Measurements from ENCODE around the gene PRRC2B.
"Not testable (repeated sequence)": the region's sequence is repeated elsewhere in the genome, so short reads cannot be mapped to it uniquely, and the experiment has no call there.

PRRC2B gene

DNA sequence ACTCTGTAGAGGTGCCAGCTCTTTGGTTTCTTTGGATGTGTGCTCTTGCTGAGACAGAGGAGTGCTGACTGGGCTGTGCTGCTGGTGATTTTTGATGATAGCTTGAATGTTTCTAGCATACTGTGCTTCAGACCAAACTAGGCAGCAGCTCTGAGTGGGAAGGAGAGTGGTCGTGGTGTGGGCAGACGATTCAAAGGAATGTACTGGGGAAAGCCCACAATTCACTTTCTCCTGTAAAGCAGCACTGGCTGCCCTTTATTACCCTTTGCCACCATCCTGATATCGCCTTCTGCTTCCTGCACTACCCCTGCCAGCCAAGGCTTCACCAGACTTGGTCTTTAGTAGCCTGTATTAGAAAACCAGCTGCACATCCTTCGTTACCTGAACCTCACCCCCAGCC is 45.3 kb downstream of the PRRC2B start:
- no peak for DNase-seq

DNA sequence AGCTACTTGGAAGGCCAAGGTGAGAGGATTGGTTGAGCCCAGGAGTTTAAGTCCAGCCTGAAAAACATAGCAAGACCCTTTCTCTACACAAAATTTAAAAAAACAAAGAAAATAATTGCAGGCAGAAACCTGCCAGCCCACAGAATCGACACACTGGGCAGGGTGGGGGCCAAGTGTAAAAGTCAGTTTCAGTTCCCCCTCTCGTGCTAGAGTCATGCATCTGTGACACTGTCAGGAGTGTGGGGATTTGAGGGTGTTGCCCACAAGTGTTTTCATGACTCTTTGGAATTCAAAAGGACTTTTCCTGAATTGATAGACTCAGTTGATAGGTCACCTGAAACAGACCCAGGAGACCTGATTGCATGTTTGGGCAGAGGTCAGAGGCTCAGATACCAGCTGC is 47.6 kb downstream of the PRRC2B start:
- no peak for DNase-seq

DNA sequence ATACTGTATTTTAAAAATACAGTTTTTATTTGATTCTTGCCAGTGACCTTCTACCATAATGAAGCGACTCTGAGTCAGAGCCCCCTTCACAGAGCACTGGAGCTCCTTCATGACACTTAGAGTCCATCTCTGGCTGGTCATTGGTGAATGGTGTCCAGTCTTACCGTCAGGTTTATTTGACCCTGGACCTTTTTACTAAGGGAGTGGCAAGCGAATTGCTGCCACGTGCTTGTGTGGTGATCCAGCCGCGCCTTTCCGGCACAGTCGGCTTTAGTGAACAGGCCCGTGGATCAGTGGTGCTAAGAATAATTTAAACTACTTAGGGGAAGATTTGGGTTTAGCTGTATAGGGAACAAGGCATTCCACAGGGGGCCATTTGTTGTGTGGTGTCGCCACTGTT is 48.5 kb downstream of the PRRC2B start:
- DNase-seq: no peak

DNA sequence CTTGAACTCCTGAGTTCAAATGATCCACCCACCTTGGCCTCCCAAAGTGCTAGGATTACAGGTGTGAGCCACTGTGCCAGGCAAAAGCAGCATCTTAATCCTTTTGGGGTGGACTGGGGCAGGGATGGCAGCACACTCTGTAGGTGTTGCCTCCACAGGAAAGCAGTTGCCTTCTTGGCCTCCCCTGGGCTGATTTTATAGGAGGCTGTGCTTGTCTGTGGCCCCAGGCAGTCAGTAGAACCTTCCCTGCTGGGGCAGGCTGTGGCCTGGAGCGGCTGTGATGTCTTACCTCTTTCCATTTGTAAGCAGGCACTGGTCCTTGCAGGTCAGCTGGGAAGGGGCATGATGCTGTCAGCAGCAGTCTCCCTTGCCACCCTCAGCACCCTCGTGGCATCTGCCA is 49.8 kb downstream of the PRRC2B start:
- no peak for DNase-seq

DNA sequence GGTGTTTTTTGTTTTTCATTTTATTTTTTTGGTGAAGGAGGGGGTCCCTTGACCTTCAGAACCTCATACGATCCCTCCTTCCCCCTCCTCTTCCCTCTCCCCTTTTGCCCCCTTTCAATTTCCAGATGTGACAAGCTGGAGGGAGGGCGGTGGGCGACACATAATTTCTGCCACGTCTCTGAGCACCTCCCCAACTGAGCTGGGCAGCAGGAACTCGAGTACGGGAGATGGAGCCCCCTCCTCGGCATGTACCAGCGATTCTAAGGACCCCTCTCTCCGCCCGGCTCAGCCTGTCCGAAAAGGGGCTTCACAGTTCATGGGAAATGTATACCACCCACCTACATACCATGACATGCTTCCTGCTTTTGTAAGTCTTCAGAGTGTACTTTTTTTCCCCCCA is 52.4 kb downstream of the PRRC2B start:
- no peak for DNase-seq

GRCh38 chr9:131447148-131447547 is 53.3 kb downstream of the PRRC2B start:
- DNase-seq: no peak

GRCh38 chr9:131447600-131447999 is 53.7 kb downstream of the PRRC2B start:
- DNase-seq: no peak

GRCh38 chr9:131448818-131449217 is 54.9 kb downstream of the PRRC2B start:
- no peak for DNase-seq

GRCh38 chr9:131449276-131449675 is 55.4 kb downstream of the PRRC2B start:
- DNase-seq: no peak

DNA sequence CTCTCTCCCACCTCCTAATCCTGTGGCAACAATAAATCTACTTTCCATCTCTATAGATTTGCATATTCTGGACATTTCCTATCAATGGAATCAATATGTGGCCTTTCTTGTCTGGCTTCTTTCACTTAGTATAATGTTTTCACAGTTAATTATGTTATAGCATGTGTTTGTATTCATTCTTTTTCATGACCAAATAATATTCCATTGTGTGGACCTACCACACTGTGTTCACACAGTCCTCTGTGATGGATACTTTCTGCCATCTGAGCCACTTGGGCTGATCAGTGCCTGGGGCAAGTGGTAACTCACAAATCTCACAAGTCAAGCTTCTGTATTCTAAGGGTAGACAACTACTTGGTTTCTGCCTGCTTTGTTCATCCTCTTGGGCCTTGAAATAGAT is 60.1 kb downstream of the PRRC2B start:
- DNase-seq: no peak

DNA sequence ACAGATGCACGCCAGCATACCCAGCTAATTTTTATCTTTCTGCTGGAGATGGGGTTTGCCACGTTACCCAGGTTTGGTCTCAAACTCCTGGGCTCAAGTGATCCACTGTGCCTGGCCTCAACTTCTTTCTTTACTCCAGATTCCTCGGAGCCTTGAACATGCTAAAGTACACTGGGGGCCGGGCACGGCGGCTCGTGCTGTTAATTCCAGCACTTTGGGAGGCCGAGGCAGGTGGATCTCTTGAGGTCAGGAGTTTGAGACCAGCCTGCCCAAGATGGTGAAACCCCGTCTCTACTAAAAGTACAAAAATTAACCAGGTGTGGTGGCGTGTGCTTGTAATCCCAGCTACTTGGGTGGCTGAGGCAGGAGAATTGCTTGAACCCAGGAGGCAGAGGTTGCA is 61.8 kb downstream of the PRRC2B start:
- not testable (repeated sequence) for DNase-seq

DNA sequence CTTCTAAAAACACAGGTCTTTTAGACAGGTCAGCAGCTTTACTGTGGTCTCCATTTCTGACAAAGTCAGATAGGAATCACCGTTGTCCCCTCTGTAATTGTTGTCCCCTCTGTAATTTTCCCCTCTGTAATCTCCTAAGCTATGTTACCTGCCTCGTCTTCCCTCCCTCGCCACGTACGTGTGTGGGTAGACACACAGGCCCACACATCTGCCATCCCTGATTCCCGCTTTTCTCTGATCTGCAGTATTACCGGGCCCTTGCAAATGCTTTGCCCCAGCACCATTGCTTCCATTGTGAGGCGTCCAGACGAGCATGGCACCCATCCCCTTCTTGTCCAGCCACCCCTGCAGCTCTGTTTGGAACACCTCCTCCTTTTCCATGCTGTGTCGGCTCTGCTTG is 63.9 kb downstream of the PRRC2B start:
- DNase-seq: no peak

DNA sequence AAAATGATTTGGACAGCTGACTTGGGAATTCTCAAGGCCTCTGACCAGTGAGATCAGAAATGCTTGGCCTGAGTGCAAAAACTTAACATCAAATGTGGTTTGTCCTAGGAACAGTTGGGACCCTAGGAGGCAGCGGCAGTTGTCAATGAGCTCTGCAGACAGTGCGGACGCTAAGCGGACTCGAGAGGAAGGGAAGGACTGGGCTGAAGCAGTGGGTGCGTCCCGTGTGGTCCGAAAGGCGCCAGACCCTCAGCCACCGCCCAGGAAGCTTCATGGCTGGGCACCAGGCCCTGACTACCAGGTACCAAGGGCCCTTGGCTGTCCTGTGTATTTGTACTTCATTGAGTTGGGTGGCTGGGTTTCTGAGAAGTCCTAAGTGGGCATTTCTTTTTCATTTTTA is 65.2 kb downstream of the PRRC2B start:
- no peak for DNase-seq

DNA sequence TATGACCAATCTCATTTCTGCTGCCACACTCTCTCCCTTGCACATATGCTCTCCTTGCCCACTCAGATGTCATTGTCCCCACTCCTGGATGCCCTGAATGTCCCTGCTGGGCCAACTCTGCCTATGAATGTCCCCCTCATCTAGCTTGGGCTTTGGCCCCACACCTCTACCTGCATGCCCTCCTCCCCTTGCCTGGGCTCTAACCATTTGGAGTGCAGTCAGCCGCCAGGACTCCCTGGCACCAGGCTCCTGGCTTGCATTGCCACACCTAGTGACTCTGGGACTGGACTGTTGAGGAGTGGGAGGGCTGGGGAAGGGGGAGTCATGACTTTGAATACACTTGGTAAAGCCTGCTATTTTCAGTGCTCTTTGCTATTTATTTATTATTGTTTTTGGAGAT is 67.3 kb downstream of the PRRC2B start:
- DNase-seq: no peak

DNA sequence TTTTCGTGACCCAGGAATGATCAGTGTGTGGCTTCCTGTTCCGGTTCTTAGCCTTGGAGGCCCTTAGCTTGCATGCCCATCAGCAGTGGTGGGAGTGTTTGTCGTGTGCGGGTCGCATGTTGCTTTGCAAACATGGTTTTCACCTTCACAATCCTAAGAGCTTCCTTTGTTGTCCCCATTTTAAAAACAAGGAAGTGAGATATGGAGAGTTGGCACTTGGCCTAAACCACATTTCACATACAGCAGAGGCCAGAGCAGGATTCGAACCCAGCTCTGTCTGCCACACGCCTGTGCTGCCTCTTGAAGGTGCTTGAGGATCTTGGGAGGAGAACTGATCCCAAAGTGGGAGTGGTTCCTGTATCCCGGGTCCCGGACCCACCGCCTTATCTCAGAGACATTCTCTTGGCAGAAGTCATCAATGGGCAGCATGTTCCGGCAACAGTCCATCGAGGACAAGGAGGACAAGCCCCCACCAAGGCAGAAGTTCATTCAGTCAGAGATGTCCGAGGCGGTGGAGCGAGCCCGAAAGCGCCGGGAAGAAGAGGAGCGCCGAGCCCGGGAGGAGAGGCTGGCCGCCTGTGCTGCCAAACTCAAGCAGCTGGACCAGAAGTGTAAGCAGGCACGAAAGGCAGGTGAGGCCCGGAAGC is 70.6 kb downstream of the PRRC2B start:
- DNase-seq: no peak

DNA sequence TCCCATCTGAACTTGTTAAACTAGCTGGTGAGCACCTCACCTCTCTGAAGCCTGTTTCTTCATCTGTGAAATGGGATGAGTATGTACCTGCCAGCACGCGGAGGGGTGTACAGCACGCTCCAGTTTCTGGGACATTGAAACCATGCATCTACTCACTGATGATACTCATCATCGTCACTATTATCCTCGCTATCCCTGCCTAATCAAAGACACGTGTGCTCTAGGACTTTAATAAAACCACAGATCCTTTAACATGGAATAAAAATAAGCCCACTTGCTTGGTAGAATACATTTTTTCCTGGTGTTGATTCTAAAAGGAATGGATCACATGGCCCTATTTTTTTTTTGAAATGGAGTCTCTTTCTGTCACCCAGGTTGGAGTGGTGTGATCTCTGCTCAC is 71.5 kb downstream of the PRRC2B start:
- DNase-seq: no peak

DNA sequence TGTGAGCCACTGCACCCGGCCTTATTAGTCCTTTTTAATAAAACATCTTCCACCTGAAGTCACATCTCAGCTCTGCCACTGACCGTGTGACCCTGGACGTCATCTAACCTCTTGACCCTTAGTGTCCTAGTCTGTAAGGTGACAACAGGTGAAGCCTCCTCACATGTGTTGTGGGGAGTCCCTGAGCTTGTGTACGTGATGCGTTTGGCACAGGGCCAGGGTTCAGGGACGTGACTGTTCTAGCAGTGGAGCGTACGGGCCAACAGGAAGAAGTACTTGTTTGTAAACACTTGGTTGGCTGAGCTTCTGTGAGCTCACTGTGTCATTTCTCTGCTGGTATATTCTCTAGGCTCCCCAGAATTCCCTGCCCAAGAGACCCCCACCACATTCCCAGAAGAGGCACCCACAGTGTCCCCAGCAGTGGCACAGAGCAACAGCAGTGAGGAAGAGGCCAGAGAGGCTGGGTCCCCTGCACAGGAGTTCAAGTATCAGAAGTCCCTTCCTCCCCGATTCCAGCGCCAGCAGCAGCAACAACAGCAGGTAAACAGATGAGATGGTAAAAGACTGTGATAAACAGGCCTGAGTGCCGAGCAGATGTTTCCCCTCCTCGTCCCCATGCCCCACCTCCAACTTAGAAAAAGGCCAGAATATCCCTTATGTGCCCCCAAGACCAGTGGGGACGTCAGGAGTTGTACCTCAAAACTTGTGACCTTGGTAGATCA is 73.5 kb downstream of the PRRC2B start:
- DNase-seq: no peak

DNA sequence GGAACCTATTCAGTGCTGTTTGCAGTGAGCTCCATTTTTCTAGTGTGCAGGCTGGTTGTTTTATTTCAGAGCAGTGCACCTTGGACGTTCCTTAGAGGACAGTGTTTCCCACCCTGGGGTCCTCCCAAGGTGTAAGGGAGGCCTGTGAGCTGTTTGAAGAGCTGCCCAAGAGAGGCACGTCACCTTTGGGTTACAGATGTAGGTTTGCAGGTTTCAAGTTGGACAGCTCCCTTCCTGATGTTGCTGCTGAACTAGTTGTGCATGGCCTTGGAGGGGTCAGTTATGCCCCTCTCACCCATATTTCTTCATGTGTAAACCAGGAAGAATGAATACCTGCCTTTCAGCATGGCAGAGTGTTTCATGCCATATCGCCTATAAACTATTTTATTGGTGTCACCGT is 74.1 kb downstream of the PRRC2B start:
- DNase-seq: no peak

DNA sequence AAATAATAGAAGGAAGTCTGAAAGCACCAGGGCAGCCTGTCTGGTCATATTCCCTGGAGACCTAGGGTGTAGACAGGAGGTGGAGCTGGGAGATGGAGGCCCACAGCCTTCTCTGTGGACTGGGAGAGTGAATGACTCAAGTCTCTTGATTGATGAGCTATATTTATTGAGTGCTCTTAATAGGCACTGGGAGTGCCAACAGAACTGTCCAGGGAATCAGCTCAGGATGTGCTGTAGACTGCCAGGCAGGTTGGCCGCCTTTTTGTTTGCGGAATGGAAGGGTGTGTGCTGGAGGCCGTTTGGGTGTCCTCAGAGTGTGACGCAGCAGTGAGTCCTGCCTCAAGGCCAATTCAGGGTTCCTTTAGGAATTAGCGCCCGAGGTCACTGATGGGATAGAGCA is 75.5 kb downstream of the PRRC2B start:
- DNase-seq: no peak

- DNase-seq: no peak
Measured at GRCh38 chr9:131469951-131470350, 76.1 kb downstream of the PRRC2B start.

- DNase-seq: no peak
Measured at GRCh38 chr9:131470581-131470991, 76.7 kb downstream of the PRRC2B start.

DNA sequence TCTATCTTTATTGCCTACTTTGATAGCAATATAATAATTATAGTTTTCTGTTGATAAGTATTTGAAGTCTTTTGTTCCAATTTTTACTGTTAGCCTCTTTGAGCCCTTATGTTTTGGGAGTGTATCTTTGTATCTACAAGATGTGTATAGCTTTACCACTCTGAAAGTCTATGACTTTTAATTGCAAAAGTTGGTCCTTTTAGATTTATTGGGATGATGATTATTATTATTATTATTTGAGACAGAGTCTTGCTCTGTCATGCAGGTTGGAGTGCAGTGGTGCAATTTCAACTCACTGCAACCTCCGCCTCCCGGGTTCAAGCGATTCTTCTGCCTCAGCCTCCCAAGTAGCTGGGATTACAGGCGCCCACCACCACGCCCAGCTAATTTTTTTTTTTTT is 78.2 kb downstream of the PRRC2B start:
- not testable (repeated sequence) for DNase-seq

GRCh38 chr9:131473198-131473885 is 79.5 kb downstream of the PRRC2B start:
- no peak for DNase-seq

GRCh38 chr9:131473891-131474290 is 80.0 kb downstream of the PRRC2B start:
- DNase-seq: no peak

All from DMS153 (cell line).